Measurements from ENCODE around the gene RXFP2. TPM values are rescaled to one million over a fixed set of nuclear protein-coding genes. Genes with fewer than 3 reads are reported as not detected.

Gene RXFP2
- total RNA-seq, 1 experiment from 2014 or later, result not detected

DNA sequence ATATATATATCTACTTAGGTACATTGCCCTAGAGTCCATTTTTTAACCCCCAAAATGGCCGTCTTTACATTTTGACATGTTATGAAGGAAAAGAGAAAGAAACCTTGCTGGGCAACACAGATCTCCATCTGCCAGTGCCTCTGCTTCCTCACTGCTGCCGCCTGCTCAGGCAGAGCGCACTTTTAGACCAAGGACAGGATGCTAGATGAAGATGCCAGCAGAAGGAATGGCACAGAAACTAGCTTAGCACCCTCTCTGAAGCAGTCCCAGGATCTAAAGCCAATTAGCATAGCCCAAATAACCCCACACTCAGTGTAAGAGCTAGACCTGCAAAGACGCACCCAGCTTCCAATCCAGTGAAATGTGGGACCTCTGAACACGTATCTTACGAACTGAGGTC, 111.9 kb downstream of the RXFP2 start:
- H3K27me3 ChIP-seq (replicated peaks; ENCODE audit: control insufficient read depth, insufficient read depth, low read length), result peaks cover 4% of the 10 kb centered on the region; the same call in 1 of the 2 replicates
- peaks cover 3% of the 10 kb centered on the region for H3K36me3 Mint-ChIP-seq (ENCODE audit: insufficient read depth, unreplicated experiment)
- peaks cover 5% of the 10 kb centered on the region for H3K4me1 Mint-ChIP-seq (ENCODE audit: low read depth, unreplicated experiment)

More for the DNA sequence above, 111.9 kb downstream of the RXFP2 start:
- H3K9me3 ChIP-seq, result no peaks in the 10 kb centered on the region
- Mint-ChIP-seq H3K4me3 (ENCODE audit: unreplicated experiment) (no peak overlapping the region), H3K9me3 (ENCODE audit: unreplicated experiment) (no peaks in the 10 kb centered on the region), H3K27ac (ENCODE audit: unreplicated experiment) (no peak overlapping the region), H3K27me3 (ENCODE audit: insufficient read depth, unreplicated experiment) (peaks cover 41% of the 10 kb centered on the region)
- intact Hi-C loops (cut with micrococcal nuclease; ENCODE audit: unreplicated experiment), result no loop called here
- TF ChIP-seq, protein P1, sequence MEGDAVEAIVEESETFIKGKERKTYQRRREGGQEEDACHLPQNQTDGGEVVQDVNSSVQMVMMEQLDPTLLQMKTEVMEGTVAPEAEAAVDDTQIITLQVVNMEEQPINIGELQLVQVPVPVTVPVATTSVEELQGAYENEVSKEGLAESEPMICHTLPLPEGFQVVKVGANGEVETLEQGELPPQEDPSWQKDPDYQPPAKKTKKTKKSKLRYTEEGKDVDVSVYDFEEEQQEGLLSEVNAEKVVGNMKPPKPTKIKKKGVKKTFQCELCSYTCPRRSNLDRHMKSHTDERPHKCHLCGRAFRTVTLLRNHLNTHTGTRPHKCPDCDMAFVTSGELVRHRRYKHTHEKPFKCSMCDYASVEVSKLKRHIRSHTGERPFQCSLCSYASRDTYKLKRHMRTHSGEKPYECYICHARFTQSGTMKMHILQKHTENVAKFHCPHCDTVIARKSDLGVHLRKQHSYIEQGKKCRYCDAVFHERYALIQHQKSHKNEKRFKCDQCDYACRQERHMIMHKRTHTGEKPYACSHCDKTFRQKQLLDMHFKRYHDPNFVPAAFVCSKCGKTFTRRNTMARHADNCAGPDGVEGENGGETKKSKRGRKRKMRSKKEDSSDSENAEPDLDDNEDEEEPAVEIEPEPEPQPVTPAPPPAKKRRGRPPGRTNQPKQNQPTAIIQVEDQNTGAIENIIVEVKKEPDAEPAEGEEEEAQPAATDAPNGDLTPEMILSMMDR (IDR thresholded peaks at IDR 0.05; ENCODE audit: insufficient read depth in 1 of 2, low read depth in 1 of 2, low read length in 1 of 2, severe bottlenecking in 1 of 2, unreplicated experiment in 1 of 2), result no peak
- H3K4me1 ChIP-seq, result no peaks in the 10 kb centered on the region
- H3K4me3 ChIP-seq (ENCODE audit: low read depth, low read length), result no peak overlapping the region
- BruUV-seq (replicated peaks), result no TSS peak
- H3K36me3 ChIP-seq (ENCODE audit: control insufficient read depth, insufficient read depth, low read length), result no peaks in the 10 kb centered on the region
- ChIA-PET POLR2A (no interaction called here), CTCF (no interaction called here)
- DNase-seq, result no peak

Data from Caco-2 (cell line).